Activated T-helper 17 cell treated with anti-CD3 and anti-CD28 coated beads, Interleukin-2, amount 50 U/mL, for 72 hours (primary cell): ENCODE results near the gene KRT8. TPM values are rescaled to one million over a fixed set of nuclear protein-coding genes. Genes with fewer than 3 reads are reported as not detected.
A peak's percentile ranks its signal among the peaks of the same experiment; 100 is the strongest.
"Not testable (repeated sequence)": the region's sequence is repeated elsewhere in the genome, so short reads cannot be mapped to it uniquely, and the experiment has no call there.

Experiments used
- ATAC-seq: fragments of 150-1000 bp; cut with Tn5 transposase; replicated peaks from 2 replicates; pipeline ENCODE4 v1.10.0; 2021; ENCODE audit warnings: mild to moderate bottlenecking, moderate library complexity
- H3K27ac Mint-ChIP-seq: one replicate; pipeline ENCODE4 v1.8.0; 2022; ENCODE audit warnings: mixed read lengths
- H3K27me3 Mint-ChIP-seq: one replicate; pipeline ENCODE4 v1.8.0; 2022; ENCODE audit warnings: mixed read lengths
- H3K36me3 Mint-ChIP-seq: one replicate; pipeline ENCODE4 v1.8.0; 2022; ENCODE audit warnings: low read depth, mild to moderate bottlenecking, mixed read lengths
- H3K4me1 Mint-ChIP-seq: one replicate; pipeline ENCODE4 v1.8.0; 2022; ENCODE audit warnings: mixed read lengths
- H3K4me3 Mint-ChIP-seq: one replicate; pipeline ENCODE4 v1.8.0; 2022; ENCODE audit warnings: mild to moderate bottlenecking, mixed read lengths
- H3K9me3 Mint-ChIP-seq: one replicate; pipeline ENCODE4 v1.8.0; 2022; ENCODE audit warnings: mixed read lengths
- total RNA-seq, 2 donors: library from RNA; stranded (reverse); gene quantifications; one replicate each; pipeline ENCODE4 v1.2.3, GENCODE V29; 2022

The KRT8 gene
- total RNA-seq, 2 donors from 2014 or later = 0.22 to 1.2 TPM

DNA sequence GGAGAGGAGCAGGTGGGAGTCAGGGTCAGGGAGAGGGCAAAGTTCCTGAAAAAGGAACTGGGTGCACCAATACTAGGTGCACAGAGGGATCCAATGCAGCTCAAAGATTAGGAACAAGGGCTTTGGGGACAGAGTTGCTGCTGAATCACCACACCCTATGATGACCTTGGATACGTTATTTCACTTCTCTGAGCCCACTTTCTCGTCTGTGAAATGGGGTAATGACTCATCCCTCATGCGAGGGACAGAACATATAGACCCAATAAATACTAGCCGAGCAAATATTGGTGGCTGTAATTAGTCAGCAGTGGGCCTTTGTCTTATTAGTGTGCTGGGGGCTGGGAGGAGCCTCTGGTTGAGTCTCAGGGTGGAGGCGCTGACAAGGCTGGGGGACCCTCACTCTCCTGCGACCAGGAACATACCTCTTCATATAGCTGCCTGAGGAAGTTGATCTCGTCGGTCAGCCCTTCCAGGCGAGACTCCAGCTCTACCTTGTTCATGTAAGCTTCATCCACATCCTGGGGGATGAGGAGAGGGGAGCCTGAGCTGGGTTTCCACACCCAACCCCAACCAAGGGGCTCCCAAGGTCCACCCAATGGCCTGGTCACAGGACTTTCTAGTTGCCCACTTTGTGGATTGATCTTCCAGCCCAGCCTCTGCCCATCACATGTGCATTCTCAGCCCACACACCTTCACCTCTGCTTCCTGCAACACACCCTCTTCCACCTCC lies 4.5 kb downstream of the KRT8 start:
- no peaks in the 10 kb centered on the region for H3K36me3 Mint-ChIP-seq
- peaks cover 4% of the 10 kb centered on the region for H3K4me1 Mint-ChIP-seq
- H3K27me3 Mint-ChIP-seq = peaks cover 13% of the 10 kb centered on the region
- no peak overlapping the region for H3K4me3 Mint-ChIP-seq
- H3K9me3 Mint-ChIP-seq = no peaks in the 10 kb centered on the region
- no peak overlapping the region for H3K27ac Mint-ChIP-seq
- no peak for ATAC-seq

DNA sequence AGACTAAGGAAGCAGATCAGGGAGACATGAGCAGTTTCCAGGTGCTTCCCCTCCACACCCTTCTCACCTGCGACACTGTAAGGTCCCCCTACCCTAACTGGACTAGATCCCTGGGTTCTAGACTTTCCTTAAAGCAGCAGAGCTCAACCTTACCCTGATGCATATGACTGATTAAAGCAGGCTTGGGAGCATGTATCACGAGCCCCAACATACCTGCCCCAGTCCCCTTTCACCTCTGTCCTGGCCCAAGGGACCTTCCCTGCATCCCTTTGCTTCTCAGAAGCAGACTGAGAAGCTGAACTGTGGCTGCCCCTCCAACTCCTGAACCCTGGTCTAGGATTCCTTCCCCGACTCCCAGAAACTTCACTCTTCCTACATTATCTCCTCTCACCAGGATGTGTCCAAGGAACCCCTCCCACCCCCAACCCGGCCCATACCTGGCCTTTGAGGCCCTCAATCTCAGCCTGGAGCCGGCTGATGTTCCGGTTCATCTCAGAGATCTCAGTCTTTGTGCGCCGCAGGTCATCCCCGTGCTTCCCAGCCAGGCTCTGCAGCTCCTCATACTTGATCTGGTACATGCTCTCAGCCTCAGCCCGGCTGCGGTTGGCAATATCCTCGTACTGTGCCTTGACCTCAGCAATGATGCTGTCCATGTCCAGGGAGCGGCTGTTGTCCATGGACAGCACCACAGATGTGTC lies 5.4 kb downstream of the KRT8 start:
- peaks cover 13% of the 10 kb centered on the region for H3K27me3 Mint-ChIP-seq
- ATAC-seq = no peak
- H3K36me3 Mint-ChIP-seq = no peaks in the 10 kb centered on the region
- peaks cover 4% of the 10 kb centered on the region for H3K4me1 Mint-ChIP-seq
- H3K4me3 Mint-ChIP-seq = no peak overlapping the region
- no peak overlapping the region for H3K27ac Mint-ChIP-seq
- H3K9me3 Mint-ChIP-seq = no peaks in the 10 kb centered on the region

DNA sequence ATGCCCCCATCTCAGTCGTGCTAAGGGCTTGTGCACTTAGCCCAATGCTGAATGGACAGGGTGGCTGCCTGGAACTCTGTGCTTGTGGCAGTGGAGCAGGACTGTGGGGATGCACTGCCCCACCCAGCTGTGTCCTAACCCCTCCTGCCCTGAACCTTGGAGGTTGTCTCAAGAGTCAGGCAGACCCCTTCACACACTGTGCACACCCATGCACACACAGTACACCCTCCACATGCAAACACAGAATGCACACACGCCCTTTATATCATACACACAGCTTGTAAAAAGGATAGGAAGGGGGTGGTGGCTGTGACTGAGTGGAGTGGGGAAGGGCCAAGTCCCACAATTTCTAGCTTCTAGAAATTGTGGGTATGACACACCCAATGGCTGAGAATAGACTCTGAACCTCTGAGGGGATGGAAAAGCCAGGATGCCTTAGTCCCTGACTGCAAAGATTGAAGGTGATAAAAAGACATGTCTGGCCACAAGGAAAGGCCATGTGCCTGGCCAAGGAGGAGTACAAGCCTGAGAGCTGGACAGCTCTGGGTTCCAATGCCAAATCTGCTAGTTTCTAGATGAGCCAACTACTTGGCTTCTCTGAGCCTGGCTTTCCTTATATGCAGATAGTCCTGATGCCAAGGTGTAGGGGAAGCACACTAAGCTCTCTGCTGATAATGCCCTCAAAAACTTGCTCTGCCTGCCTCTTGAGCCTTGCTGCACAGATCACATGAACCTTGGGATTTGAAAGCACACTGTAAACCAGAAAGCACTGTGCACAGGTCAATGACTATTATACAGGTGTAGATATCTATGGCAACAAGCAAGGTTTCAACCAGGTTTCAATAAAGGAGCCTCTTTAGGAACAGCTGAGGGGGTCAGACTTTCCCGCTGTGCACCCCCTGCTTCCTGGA lies 8.4 kb downstream of the KRT8 start:
- no peaks in the 10 kb centered on the region for H3K9me3 Mint-ChIP-seq
- no peaks in the 10 kb centered on the region for H3K4me1 Mint-ChIP-seq
- no peaks in the 10 kb centered on the region for H3K36me3 Mint-ChIP-seq
- peaks cover 6% of the 10 kb centered on the region for H3K27me3 Mint-ChIP-seq
- no peak for ATAC-seq
- H3K27ac Mint-ChIP-seq = no peak overlapping the region
- no peak overlapping the region for H3K4me3 Mint-ChIP-seq

DNA sequence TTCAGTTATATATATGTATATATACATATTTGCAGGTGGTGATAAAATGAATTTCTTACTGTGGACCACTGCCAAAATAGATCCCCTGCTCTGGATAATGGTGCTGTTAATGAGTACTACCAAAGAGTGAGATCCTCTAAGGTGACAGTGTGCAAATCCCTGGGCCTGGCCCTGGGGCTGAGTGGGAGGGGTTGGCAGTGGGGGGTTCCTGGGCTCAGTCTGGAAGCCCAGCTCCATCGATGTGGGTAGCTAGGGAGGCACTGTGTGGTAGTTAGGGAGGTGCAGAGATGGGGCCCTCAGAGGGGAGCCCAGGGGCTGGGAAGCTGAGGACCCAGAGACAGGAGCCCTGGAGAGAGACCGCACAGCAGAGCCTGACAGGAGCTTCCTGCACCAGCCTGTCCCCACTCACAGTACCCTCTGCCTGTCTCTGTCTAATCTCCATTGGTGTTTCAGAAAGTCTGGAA lies 9.1 kb downstream of the KRT8 start:
- no peak overlapping the region for H3K4me3 Mint-ChIP-seq
- H3K4me1 Mint-ChIP-seq = no peaks in the 10 kb centered on the region
- H3K36me3 Mint-ChIP-seq = no peaks in the 10 kb centered on the region
- ATAC-seq = no peak
- H3K27me3 Mint-ChIP-seq = peaks cover 3% of the 10 kb centered on the region
- H3K27ac Mint-ChIP-seq = no peak overlapping the region
- no peaks in the 10 kb centered on the region for H3K9me3 Mint-ChIP-seq

DNA sequence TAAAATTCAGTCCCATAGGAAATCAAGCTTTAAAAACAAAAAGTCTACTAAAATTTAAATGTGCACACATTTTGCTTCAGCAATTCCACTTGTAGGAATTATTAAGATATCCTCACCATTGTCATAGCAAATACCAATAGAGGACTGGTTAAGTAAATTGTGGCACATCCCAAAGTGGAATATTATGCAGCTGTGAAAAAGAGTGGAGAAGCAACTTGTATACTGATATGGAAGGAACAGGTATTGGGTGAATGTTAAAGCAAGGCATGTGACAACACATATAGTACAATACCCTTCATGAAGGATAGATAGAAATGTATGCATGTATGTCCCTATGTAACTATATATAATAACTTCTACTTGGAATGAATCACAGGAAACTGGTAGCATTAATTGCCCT lies 11.9 kb downstream of the KRT8 start:
- Mint-ChIP-seq H3K27ac (no peak overlapping the region), H3K9me3 (no peaks in the 10 kb centered on the region), H3K4me3 (no peak overlapping the region), H3K36me3 (no peaks in the 10 kb centered on the region), H3K4me1 (no peaks in the 10 kb centered on the region), H3K27me3 (no peaks in the 10 kb centered on the region)
- no peak for ATAC-seq

DNA sequence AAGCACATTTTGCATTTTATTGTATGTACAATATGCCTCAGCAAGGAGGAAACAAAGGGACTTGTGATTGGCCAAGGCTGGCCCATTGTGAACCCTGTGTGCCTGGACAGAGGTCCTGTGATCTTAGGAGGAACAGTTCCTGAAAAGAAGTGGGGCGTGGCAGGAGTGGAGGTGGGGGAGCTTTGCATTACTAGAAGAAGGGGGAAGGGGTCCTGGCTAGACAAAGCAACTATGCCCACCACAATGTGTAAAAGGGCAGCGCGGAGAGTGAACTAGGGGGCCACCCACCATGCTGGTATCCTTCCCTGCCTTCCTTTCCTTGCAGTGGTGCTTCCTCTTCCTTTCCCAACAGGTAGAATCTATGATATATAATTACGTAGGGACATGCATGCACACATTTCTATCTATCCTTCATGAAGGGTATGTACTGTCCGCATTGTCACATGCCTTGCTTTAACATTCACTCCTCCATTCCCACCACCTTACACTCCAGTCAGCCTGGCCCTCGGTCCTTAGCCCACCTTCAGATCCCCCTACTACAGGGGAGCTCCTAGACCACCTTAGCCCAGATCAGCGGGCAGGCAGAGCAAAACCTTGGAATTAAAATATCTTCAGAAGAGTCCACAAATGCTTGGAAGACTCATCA lies 12.5 kb downstream of the KRT8 start:
- Mint-ChIP-seq H3K4me3 (no peak overlapping the region), H3K9me3 (no peaks in the 10 kb centered on the region), H3K27ac (no peak overlapping the region), H3K36me3 (no peaks in the 10 kb centered on the region), H3K4me1 (no peaks in the 10 kb centered on the region), H3K27me3 (no peaks in the 10 kb centered on the region)
- ATAC-seq = no peak

DNA sequence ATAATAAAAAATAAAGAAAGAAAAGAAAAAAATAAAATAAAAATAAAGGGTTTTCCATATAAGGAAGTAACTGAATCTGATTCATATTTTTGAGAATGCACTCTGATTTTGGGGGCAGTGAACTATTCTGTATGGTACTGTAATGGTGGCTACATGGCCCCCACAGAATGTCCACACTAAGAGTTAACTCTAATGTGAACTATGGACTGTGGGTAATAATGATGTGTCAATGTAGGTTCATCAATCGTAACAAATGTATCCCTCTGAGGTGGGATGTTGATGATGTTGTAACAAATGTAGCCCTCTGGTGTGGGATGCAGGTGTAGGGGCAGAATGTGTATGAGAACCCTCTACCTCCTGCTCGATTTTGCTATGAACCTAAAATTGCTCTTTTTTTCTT lies 13.8 kb downstream of the KRT8 start:
- no peak for ATAC-seq
- no peaks in the 10 kb centered on the region for H3K36me3 Mint-ChIP-seq
- no peak overlapping the region for H3K27ac Mint-ChIP-seq
- no peak overlapping the region for H3K4me3 Mint-ChIP-seq
- no peaks in the 10 kb centered on the region for H3K4me1 Mint-ChIP-seq
- no peaks in the 10 kb centered on the region for H3K9me3 Mint-ChIP-seq
- no peaks in the 10 kb centered on the region for H3K27me3 Mint-ChIP-seq

DNA sequence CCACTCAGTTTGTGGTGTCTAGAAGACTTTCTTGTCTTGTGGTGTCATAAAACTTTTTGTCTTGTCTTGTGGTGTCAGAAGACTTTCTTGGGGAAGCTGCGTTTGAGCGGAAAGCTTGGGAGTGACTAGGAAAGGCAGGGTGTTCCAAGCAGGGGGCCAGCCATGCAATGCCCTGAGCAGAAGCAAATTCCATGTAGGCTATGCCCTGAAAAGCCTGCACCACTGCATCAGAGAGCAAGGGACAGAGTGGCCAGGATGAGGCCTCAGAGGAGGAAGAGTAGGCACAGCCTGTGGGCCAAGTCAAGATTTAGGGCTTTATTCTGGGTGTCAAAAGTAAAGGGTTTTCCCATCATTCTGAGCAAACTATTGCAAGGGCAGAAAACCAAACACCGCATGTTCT lies 14.5 kb downstream of the KRT8 start:
- no peaks in the 10 kb centered on the region for H3K4me1 Mint-ChIP-seq
- no peaks in the 10 kb centered on the region for H3K36me3 Mint-ChIP-seq
- no peak for ATAC-seq
- H3K9me3 Mint-ChIP-seq = no peaks in the 10 kb centered on the region
- H3K4me3 Mint-ChIP-seq = no peak overlapping the region
- H3K27me3 Mint-ChIP-seq = no peaks in the 10 kb centered on the region
- no peak overlapping the region for H3K27ac Mint-ChIP-seq

DNA sequence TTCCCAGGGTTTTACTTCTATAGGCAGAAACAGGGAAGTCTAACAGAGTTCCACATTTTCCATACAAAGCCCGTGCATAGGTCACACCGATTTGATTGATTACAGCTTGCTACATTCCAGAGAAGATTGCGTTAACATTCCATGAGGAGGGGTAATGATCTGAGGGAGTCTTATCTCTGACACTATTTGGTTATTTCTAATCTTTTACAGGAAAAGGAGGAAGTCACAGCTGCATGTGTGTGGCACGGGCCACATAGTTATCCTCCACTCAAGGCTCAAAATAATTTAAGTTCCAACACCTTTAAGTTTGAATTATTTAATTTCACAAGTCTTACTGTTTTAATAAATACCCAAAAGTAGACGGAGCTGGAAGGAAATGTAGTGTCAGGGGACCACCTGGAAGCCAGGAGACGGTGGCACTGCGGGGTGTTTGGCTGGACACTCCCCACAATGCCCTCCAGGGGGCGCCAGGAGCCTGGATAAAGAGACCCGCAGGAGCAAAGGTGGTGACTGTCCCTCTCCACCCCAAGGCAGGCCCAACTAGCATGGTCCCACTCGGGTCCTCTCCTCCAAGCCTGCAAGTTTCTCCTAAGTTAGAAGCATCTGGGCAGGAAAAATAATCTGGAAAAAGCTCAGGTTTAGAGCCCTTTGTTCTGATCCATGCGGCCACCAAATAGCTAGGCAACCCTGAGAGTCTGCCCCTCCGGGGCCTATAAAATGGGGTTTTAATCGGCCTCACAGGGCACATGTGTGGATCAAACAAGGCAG lies 20.2 kb downstream of the KRT8 start:
- Mint-ChIP-seq H3K4me3 (no peak overlapping the region), H3K27ac (no peak overlapping the region), H3K36me3 (no peaks in the 10 kb centered on the region), H3K27me3 (peaks cover 7% of the 10 kb centered on the region), H3K4me1 (no peaks in the 10 kb centered on the region), H3K9me3 (no peaks in the 10 kb centered on the region)
- ATAC-seq = peak; percentile 85

DNA sequence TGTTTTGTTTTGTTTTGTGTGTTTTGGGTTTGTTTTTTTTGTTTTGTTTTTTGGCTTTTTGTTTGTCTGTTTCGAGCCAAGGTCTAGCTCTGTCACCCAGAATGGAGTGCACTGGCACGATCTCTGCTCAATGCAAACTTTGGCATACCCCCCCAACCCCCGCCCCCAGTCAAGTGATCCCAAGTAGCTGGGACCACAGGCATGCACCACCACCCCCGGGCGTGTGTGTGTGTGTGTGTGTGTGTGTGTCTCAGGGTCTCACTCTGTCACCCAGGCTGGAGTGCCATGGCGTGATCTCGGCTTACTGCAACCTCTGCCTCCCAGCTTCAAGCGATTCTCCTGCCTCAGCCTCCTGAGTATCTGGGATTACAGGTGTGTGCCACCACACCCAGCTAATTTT lies 24.4 kb downstream of the KRT8 start:
- not testable (repeated sequence) for H3K27me3 Mint-ChIP-seq, H3K36me3 Mint-ChIP-seq, H3K27ac Mint-ChIP-seq, ATAC-seq, H3K9me3 Mint-ChIP-seq, H3K4me1 Mint-ChIP-seq
- H3K4me3 Mint-ChIP-seq = peak overlapping the region; percentile 66

DNA sequence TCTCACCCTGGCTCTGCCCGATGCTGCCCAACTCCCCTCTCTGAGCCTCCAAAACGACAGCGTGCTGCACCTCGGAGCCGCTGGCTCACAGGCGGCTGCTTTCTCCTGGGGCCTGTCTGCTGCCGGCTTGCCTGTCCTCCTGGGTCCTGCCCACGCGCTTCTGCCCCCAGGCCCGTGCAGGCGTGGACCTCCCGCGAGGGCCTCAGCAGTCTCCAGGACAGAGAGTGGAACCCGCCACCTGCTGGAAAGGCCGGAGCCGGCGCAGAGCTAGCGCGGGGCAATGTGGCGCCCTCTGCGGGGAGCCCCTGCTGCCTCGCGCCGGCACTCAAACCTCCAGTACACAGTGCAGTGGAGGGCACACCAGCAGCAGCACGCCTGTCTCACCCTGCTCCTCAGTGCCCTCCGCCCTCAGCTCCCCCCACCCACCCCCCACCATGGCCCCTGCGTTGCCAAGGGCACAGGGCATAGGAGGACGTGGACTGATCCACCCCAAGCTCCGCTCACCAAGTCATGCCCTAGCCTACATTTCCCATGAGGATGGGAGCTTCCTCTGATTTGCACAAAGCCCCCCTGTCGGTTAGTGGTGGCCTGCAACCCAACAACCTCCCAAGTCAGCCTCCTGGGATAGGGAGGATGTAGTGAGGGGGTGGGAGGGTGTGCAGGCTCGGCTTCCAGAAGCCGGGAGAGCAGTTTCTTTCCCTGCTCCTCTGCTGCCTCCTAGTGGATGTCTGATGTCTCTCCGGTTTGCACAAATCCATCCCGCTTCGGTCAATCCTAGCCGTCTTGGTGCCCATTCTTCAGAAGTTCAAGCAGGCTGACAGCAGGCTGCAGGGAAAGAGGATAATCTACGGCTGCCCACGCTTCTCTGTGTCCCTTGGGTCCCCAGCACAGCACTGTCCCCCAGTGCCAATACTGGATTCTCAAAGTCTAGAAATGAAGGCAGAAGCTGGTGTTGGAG lies 25.2 kb downstream of the KRT8 start:
- Mint-ChIP-seq H3K4me1 (no peaks in the 10 kb centered on the region), H3K27me3 (peaks cover 7% of the 10 kb centered on the region), H3K27ac (no peak overlapping the region), H3K36me3 (no peaks in the 10 kb centered on the region), H3K4me3 (peak overlapping the region; percentile 66), H3K9me3 (no peaks in the 10 kb centered on the region)
- peak; percentile 81 for ATAC-seq

DNA sequence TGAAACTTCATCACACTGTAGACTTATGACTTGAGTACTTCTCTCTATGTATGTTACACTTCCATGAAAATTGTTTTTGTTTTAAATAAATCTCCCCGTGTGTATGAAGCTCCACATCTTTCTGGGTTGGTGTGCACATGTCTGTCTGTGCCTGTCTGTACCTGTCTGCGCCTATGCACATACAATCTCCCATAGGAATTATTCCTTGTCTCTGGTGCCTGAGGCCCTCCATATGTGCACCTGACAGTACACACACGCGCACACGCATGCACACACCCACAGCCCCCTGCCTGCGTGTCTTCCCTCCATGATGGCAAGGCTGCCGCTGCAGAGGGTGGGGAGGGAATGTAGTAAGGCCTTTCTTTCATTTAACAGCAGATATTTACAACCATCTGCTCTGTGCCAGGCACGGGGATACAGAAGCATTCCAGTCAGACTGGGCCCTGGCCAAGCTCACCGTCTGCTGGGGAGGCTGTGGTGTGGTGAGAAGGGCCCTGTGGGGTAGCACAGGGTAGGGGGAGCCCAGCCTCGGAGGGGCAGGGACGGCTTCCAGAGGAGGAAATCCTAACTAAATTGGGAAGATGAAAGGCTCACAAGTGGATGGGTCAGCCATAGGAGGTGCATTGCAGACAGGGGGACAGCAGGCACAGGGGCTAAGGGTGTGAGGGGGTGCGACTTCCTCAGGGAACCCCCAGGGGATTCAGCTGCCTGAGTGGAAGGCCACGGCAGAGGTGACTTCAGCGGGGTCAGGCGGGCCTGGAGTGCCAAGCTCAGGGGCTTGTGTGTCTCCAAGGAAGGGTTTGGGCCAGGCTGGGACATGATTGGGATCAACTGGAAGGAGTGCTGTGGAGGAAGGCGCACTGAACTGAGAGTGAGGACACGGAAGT lies 26.1 kb downstream of the KRT8 start:
- Mint-ChIP-seq H3K9me3 (no peaks in the 10 kb centered on the region), H3K27ac (no peak overlapping the region), H3K36me3 (no peaks in the 10 kb centered on the region), H3K4me1 (peaks cover under 1% of the 10 kb centered on the region), H3K27me3 (peaks cover 8% of the 10 kb centered on the region), H3K4me3 (no peak overlapping the region)
- ATAC-seq = no peak
